WTC11 (cell line): ENCODE measurements around the gene STK24.

Experiments
- CTCF ChIP-seq: fragments of 200-600 bp; IDR thresholded peaks from 2 replicates; pipeline ENCODE4 v1.8.0; 2022; ENCODE audit warnings: antibody characterized with exemption
- HMGA2 ChIP-seq: fragments of 250-450 bp; sonication (Bioruptor Pico); IDR thresholded peaks from 2 replicates; pipeline ENCODE4 v1.4.0; 2021; ENCODE audit warnings: mild to moderate bottlenecking, moderate library complexity
- TCF7 ChIP-seq: sonication (generic); formaldehyde crosslinking; IDR thresholded peaks from 2 replicates; pipeline ENCODE4 v1.8.0; 2022; ENCODE audit warnings: mild to moderate bottlenecking, low read depth, missing genetic modification reagents, moderate library complexity
- ZNF232 ChIP-seq: sonication (generic); formaldehyde crosslinking; IDR thresholded peaks from 2 replicates; pipeline ENCODE4 v1.8.0; 2022; ENCODE audit warnings: mild to moderate bottlenecking, missing genetic modification reagents
- ZSCAN18 ChIP-seq: fragments of 250-450 bp; sonication (Bioruptor Pico); IDR thresholded peaks from 2 replicates; pipeline ENCODE4 v2.1.2; 2022; ENCODE audit warnings: mild to moderate bottlenecking, moderate library complexity

- TF ChIP-seq CTCF (no peak), ZNF232 (CRISPR knock-in tag) (no peak), HMGA2 (CRISPR knock-in tag) (no peak), ZSCAN18 (no peak), TCF7 (CRISPR knock-in tag) (no peak)
These were observed 73.5 kb downstream of the STK24 start for GRCh38 chr13:98503175-98504028.
